Activated T-helper 9 cell treated with anti-CD3 and anti-CD28 coated beads, Interleukin-2, amount 50 U/mL, for 16 hours (primary cell): ENCODE measurements around the gene RNF13.
"Not testable (repeated sequence)": the region's sequence is repeated elsewhere in the genome, so short reads cannot be mapped to it uniquely, and the experiment has no call there.

ENCODE experiments used
- DNase-seq: peaks from one replicate; pipeline ENCODE4 v3.0.0-alpha.2; 2020; ENCODE audit warnings: low read depth

Gene RNF13

DNA sequence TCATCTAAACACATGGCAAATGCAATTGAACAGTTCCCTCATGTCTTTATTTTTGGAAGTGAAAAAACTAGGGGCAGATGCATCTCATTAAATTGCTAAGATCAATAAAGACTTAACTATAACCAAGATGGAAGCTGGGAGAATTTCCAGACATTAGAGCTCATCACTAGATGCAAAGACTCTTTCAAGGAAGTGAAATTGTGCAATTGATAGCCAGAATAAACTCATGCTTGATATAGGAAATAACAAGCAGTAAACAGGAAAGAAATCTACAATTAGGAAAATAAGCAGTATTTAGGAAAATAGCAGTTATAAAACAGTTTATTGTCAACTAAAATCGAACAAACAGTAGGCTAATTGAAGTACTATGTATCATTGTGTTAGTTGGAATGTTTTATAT, 11.8 kb upstream of the RNF13 start:
- DNase-seq = no peak

GRCh38 chr3:149801639-149802038, 11.4 kb upstream of the RNF13 start:
- DNase-seq = no peak

DNA sequence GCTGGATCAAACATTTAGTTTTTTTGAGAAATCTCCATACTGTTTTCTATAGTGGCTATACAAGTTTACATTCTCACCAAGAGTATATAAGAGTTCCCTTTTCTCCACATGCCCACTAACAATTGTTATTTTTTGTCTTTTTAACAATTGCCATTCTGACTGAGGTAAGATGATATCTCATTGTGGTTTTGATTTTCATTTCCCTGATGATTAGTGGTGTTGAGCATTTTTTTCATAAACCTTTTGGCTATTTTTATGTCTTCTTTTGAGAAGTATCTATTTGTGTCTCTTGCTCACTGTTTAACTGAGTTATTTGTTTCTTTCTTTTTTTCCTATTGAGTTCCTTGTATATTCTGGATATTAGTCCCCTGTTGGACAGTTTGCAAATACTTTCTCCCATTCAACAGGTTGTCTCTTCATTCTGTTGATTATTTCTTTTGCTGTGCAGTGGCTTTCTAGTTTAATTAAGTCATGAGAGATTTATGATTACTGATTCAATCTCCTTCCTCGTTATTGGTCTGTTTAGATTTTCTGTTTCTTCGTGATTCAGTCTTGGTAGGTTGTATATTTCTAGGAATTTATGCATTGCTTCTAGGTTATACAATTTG, 6.7 kb upstream of the RNF13 start:
- DNase-seq = no peak

DNA sequence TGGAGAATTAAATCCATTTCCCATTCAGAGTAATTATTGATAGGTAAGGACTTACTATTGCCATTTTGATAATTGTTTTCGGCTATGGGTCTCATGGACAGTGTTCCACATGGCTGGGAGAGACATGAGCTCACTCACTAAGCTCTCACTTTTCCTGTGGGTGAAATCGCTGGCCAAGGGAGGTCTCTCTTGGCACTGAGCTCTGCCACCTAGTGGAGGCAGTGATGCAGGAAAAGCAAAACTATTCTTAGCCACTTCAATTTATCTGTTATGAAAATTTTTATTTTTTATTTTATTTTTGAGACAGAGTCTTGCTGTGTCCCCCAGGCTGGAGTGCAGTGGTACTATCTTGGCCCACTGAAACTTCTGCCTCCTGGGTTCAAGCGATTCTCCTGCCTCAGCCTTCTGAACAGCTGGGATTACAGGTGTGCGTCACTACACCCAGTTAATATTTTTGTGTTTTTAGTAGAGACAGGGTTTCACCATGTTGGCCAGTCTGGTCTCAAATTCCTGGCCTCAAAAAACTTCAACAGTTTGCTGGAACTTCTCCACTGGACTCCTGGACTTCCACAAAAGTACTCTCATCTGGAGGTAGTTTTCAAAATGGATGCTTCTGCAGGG, 4.7 kb upstream of the RNF13 start:
- DNase-seq = peak; percentile 21

DNA sequence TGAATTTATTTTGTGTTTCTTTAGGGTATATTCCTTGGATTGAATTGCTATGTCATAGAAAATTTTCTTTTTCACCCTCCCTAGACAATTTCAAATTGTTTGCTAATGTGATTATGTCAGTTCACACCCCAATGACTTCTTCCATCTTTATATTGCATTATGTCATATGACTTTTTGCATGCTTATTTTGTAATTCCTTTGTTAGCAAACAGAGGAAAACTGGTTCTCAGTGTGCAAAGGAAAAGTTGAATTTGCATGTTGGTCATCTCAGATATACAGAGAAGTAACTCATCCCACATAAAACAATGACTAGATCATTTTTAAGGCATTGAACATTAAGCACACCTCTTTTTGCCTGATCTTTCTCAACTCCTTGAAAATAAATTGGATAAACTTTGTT, 3.3 kb upstream of the RNF13 start:
- no peak for DNase-seq

DNA sequence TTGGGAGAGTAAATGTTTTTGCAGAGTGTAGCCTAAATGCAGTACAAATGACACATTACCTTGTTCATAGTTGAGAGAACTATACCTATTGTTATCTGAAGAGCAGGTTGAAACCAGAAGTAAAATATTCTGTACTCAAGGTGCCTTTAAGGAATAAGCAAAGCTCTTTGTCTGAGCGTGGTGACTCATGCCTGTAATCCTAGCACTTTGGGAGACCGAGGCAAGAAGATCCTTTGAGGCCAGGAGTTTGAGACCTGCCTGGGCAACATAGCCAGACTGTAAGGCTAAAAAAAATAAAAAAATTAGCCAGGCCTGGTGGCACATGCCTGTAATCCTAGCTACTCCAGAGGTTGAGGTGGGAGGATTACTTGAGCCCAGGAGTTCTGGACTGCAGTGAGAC, 2.2 kb upstream of the RNF13 start:
- DNase-seq = no peak

DNA sequence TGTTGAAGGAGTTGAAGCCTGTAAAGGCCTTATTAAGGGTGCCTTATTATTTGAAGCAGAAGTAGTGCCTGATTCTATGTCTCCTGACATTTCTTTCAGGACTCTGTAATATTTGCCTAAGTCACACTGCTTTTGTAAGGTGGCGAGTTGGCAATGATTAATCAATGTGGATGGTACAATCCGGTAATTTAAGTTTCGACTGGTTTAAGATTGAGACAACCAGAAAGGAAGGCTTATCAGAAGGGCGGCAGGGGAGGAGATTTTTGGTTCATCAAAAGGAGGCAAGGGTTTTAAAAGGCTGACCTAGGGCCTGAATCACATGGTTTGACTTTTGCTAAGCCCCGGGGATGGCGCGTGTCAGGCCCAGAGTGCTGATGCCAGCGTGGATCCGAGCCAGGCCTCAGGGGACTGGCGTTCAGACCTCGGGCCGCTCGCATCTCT, 830 bp upstream of the RNF13 start:
- DNase-seq = no peak

DNA sequence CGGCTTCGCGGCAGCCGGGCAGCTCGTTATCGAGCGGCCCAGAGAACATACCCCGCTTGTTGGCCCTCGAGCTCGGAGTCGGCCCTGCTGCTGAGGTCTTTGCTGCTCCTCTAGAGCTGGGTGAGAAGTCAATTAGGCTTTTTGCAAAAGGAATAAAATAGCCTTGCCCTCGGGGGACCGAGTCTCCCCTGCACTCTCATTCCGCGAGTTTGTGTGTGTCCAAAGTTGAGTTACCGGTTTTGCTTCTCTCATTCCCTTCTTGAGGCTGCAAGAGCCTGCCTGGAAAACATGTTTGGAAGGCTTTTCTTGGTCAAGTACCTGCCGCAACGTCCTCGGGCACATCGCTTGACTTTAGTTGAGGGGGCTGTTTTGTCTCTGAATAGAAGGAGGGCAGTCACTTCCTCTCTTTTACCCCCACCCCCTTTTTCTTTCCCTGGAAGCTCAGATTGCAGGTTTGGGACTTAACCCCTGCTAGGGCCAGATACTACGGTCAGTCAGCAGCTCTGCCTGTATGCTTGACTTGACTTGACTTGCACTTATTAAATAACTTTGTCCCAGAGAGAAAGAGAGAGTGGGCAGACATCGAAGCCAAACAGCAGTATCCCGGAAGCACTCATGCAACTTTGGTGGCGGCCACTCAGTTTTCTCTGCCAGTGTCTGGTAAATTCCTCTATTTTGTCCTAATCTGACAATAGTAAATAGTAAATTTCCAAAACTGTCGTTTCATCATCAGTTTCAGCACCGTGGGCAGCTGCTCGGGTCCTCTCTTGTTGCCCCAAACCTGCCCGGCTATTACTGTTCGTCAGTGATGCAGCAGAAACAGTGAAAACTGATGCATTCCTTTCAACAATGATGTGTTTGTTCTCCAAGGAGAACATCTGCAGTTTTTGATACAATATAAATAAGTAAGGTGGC, 609 bp downstream of the RNF13 start:
- no peak for DNase-seq

DNA sequence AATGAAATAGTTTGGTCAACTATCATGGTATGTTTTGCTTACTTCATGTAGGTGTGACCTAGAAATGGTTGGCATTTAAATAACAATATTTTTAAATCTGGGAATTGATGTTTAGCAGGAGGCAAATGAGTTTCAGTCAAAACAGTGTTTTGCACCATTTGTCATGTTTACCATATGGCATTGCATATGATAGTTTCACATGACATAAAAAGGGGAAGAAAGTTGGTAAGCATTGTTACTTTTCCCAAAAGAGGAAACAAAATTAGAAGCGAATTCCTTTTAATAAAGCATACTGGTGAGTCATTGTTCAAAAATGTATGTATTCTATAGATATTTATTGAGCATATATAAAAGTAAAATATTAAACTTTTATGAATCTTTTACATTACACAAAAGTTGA, 2.3 kb downstream of the RNF13 start:
- DNase-seq = no peak

- no peak for DNase-seq
Observed at GRCh38 chr3:149815728-149816127, 2.7 kb downstream of the RNF13 start.

DNA sequence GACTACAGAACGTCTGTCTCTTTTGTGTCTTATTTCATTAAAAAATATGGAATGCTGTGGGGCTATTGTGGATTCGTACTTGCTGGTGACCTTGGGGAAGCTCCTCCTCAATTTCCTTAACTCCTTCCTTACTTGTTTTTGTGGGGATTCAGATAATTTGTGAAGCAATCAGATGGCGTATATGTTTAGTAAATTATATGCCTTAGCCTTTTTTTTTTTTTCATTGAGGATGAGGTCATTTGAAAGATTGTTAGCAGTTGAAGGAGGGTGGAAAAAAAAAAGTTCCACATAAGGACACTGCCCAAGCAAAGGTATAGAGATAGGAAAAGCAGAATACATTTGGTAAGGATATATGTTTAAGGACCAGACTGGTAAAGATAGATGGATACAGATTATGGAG, 3.3 kb downstream of the RNF13 start:
- no peak for DNase-seq

DNA sequence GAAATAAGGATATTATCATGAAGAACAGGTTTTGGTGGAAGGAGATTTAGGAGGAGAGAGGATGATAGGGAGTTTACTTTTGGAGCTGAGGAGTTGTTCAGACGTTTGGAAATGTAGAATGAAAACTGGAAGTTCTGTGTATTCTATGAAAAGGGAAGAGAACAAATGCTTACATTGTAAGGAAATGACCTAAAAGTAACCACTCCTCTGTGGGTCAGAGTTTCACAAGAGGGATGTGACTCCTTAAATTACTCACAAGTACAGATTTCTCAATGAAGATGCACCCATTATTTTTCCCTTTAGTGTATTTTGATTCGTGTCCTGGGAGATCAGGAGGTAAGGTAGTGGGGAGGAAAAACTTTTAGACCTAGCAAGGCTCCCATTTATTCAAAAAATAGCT, 4.0 kb downstream of the RNF13 start:
- no peak for DNase-seq

- DNase-seq = no peak
Observed at GRCh38 chr3:149819432-149819831, 6.4 kb downstream of the RNF13 start.

- no peak for DNase-seq
Observed at GRCh38 chr3:149820183-149820582, 7.2 kb downstream of the RNF13 start.

- DNase-seq = no peak
Observed at GRCh38 chr3:149826636-149827035, 13.6 kb downstream of the RNF13 start.

DNA sequence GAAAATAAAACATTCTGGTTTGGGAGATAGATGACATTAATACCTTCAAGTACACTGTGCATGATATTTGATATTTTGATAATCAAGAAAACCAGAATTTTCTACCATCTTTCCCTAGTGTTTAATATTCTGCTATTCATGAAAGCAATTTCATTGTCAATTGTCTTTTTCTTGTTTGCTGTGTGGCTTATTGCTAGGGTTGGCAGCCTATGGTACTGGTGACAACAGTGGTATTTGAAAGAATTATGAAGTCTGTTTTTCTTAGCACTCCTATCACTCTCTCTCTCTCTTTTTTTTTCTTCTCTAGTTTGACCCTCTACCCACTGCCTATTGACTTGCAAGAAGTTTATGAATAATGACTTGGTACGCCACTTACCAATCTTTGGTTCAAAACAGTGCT, 15.4 kb downstream of the RNF13 start:
- no peak for DNase-seq

GRCh38 chr3:149829631-149830030, 16.6 kb downstream of the RNF13 start:
- not testable (repeated sequence) for DNase-seq

- DNase-seq = no peak
Observed at GRCh38 chr3:149830902-149831301, 17.9 kb downstream of the RNF13 start.

DNA sequence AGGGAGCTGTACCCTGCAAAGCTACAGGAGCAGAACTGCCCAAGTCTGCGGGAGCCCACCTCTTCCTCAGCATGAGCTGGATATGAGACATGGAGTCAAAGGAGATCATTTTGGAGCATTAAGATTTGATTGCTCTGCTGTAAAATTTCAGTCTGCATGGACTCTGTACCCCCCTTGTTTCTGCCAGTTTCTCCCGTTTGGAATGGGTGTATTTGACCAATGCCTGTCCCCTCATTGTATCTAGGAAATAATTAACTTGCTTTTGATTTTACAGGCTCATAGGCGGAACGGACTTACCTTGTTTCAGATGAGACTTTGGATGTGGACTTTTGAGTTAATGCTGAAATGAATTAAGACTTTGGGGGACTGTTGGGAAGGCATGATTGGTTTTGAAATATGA, 18.3 kb downstream of the RNF13 start:
- no peak for DNase-seq

- DNase-seq = no peak
Observed at GRCh38 chr3:149832086-149832485, 19.1 kb downstream of the RNF13 start.

GRCh38 chr3:149833241-149833640, 20.2 kb downstream of the RNF13 start:
- DNase-seq = no peak

DNA sequence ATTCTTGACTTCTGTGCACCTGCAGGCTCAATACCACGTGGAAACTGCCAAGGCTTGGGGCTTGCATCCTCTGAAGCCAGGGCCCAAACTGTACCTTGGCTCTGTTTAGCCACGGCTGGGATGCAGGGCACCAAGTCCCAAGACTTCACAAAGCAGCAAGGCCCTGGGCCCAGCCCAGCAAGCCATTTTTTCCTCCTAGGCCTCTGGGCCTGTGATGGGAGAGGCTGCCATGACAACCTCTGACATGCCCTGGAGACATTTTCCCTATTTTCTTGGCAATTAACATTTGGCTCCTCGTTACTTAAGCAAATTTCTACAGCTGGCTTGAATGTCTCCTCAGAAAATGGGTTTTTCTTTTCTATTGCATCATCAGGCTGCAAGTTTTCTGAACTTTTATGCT, 25.5 kb downstream of the RNF13 start:
- DNase-seq = not testable (repeated sequence)

GRCh38 chr3:149839469-149839868, 26.5 kb downstream of the RNF13 start:
- DNase-seq = not testable (repeated sequence)
